HK-2 (cell line): ENCODE data around the gene INPP4A.

Experiments used
- DNase-seq: peaks from one replicate; pipeline ENCODE4 v3.0.0-alpha.2; 2018; ENCODE audit not compliant: unreplicated experiment

INPP4A gene

DNA sequence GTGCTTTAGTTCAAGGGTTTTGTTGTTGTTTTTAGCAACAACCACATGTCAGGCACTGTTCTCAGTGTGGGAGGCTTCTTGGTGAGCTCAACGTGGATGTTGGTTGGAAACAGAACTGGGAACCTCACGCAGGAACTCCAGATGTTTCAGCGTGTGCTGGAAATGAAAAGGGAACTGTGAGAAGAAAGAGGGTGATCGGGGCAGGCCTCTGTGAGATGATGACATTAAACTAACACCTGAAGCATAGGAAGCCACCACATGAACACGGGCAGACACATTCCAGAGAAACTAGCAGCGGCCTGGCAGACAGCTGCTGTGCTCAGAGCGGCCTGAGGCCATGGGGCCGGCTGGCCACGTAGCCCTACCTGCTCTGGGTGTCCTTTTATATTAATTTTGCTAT lies 97.2 kb downstream of the INPP4A start:
- no peak for DNase-seq

DNA sequence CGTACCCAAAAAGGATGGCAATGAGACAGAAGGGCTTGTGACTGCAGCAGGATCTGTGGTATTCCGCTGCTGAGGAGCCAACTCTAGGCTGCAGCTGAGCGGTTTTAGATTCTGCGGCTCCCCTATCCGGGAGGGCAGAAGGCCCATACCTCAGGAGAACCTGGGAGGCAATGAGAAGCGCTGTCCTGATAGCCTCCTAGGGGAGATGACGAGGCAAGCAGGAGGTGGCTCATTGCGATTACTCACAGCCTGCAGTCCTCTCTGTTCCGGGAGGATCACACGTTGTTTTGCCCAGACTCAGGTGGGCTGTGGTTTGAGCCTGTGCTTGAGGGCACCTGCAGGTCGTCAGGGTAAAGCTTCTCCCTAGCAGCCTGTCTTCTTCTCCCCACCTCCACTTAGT lies 98.6 kb downstream of the INPP4A start:
- DNase-seq, result no peak

DNA sequence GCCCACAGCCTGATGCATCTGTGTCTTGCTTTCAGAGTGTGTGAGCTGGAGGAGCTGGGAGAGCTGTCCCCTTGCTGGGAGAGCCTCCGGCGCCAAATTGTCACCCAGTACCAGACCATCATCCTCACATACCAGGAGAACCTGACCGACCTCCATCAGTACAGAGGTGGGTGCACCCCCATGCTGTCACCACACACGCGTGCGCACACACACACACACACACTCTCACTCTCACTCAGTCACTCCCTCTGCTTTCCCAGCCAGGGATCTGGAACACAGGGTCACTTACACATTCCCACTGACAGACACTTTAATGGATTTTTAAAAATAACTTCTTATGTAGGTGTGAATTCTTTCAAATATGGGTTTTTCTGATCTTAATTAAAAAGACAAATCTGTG lies 99.2 kb downstream of the INPP4A start:
- DNase-seq, result no peak

DNA sequence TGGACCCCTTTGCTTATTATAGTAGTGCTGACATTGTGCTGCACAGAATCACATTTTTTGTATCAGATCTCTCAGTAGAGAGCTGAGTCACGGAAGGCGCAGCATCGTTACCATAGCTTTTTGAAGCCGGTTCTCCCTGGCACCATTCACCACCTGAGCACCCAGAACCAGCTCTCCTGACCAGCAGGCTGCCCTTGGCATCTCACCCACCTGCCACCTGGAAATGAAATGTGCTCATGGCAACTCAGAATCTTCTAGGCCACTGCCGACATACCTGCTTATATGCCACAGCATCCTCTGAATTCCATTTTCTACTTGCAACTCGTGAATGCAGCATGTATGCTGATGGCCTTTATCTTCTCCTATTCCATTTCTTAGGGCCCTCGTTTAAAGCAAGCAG lies 100.9 kb downstream of the INPP4A start:
- no peak for DNase-seq

DNA sequence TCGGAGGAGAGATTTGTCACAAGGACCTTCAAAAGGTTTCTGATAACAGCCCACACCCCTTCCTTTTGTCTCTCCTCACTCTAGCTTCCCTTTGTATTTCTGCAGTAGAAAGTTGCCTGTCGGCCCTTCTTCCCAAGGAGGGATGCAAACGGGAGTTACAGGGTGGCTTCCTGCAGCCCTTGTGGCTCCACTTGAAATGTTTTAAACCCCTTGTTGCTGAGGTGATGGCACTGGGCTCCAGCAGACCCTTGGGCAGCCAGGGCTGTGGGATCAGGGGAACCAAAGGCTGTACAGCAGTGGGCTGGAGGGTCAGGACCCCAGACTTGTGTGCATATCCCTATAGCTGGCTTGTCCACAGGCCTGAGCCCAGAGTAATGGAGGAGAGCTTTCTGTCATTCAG lies 101.5 kb downstream of the INPP4A start:
- no peak for DNase-seq

DNA sequence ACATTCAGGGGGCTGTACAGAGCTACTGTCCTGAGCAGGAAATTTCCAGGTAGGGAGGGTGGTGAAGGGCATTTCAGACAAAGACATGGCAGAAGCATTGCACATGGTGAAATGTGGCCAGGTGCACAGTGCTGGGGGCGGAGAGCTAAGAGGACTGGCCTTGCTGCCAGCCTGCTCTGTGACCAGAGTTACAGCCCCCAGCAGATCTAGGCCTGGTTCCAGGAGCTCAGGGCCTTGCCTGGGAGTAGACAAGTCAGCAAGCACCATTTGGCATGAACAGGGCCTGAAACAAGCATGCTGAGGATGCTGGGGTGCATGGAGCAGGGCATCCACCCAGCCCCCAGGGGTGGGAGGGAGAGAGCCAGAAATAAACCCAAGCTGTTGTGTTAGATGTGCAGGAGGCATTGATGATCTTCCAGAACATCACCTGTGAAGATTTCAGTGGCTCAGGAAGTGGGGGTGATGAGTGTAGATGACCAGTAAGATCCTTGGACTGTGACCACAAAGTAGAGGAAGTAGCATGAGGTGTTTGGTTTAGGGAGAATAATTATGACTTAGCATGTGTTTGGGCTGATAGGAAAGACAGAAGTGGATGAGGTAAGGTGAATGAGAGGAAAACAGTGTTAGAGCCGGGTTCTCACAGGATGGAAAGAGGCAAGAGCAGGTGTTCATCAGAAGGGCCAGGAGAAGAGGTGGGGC lies 102.6 kb downstream of the INPP4A start:
- DNase-seq, result no peak

DNA sequence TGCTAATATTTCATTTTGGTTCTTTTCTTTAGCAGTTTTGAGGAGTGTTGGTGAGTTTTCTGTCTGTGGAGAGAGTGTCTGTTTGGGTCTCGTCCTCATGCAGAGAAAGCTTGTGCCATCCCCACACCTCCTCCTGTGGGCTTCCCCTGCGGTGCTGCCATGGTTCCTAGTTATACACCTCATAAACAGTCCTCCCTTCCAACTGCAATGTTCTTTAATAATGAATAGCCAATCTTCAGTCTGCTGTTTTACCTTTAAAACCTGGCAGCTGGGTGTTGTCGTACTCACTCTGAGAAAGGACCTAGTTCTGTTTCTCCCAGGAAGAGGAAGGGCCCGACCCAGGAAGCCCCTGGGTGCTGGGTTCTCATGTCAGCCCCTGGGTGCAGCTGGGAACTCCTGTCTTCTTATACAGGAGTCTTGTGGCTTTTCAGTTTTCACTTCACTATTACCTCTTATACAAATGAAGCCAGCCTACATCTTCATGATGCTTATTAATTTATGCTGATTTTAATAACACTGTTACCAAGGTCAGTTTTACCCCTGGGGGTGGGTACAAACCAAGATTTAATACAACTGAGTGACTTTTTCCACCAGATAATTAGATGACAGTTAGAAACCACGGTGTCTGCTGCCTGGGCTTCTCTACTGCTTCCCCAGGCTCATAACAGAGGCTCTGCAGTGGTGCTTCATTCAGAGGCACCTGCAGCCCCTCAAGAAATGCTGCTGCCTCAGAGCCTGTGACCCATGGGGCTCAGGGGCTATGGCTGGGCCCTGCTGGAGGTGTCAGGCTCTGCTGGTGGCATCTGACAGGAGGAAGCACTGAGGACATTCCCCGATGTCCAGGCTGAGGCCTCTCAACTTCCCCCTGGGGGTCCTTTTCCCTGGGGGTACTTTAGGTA lies 104.5 kb downstream of the INPP4A start:
- no peak for DNase-seq

DNA sequence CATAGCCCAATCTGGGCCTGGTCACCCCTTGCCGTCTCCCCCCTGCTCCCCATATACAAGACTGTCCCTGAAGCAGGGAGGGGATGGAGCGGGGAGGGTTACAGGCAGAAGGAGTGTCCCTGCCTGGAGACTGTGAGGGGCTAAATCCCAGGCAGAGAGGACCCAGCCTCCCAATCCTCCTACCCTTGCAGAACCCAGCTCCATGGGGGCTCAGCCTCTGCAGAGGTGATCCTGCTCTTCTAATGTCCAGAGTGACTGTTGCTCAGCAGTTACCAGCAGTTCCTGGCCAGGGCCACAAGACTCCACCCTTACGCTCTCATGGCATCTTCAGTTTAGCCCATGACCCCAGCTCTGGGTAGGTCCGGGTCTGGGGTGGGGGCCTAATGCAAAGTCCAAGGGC lies 105.5 kb downstream of the INPP4A start:
- no peak for DNase-seq

DNA sequence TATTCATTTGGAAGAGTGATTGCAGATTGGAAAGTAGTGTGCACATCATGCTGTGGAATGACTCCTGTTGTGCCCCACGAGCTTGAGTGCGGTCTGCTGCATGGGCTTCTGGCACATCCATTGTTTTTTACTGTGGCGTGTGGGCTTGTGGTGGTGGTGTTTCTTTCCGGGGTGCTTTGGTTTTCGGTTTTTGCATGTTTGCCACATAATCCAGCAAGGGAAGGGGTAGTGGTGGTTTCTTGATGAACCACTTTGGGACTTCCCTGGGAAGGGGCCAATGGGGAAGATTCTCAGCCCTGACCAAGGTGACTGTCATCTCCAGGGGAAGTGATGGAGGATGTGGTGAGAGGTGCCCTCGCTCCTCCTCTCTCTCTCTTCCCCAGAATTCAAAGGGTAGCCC lies 106.7 kb downstream of the INPP4A start:
- DNase-seq, result no peak

DNA sequence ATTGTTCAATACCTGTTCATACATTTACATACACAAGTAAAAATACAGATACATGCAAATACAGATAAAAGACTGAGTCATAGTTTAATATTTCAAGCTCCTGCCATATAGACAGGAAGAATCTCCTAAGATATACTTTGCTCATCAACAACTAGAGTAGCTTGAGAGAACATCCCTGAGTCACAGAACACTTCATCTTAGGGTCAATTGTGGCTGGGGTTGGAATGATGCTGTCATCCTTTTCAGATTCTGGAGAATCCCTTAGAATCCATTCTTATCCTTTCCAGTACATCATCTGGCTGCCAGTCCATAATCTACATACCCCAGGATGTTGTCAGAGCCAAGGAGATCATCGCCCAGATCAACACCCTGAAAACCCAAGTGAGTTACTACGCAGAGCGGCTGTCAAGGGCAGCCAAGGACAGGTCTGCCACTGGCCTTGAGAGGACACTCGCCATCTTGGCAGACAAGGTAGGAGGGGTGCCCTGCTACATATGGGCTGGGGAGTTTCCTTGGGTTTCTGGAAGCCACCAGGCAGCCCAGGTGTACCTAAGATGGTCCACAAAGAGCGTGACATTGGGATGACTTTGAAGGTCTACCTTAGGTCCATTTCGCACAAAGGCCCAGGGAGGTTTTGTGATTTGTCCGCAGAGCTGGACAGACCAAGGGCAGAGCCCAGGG lies 108.0 kb downstream of the INPP4A start:
- no peak for DNase-seq

DNA sequence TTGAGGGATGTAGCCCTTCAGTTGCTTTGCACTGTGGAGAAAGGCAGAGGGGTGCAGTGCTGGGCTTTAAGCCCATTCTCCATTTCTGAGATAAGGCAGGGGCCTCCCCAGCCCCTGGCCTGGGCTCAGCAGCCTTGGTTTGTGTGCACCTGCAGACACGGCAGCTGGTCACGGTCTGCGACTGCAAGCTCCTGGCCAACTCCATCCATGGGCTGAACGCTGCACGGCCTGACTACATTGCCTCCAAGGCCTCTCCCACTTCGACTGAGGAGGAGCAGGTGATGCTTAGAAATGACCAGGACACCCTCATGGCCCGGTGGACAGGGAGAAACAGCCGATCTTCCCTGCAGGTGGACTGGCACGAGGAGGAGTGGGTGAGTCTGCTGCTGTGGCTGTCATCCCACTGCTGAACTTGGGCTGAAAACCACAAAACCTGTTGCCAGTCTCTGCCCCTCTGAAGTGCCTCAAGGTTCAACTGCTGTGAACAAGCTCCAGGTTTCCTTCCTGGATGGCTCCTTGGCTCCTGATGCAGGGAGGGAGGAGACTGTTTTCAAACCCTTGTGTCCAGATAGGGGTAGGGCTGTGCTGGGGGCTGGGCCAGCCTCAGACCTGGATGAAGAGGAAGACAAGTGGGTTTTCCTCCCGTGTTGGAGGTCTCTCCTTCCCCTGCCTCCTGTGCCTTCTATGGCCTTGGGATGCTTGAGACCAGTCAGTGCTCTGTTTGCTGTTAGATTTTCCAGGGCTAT lies 109.6 kb downstream of the INPP4A start:
- no peak for DNase-seq

DNA sequence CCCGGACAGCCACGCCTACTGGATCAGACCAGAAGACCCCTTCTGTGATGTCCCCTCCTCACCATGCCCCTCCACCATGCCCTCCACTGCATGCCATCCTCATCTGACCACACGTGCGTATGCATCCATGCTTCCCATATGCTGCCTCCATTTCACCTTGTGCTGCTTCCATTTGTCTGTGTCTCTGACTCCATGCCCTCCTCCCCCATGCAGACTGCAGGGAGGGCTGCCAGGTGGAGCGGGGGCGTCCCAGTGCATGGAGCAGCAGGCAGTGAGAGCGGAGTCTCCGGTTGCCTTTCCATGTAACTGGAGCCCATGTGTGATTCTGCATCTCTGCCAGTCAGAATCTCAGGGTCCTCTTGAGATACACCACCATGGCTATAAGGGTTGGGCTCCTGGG lies 111.0 kb downstream of the INPP4A start:
- no peak for DNase-seq

DNA sequence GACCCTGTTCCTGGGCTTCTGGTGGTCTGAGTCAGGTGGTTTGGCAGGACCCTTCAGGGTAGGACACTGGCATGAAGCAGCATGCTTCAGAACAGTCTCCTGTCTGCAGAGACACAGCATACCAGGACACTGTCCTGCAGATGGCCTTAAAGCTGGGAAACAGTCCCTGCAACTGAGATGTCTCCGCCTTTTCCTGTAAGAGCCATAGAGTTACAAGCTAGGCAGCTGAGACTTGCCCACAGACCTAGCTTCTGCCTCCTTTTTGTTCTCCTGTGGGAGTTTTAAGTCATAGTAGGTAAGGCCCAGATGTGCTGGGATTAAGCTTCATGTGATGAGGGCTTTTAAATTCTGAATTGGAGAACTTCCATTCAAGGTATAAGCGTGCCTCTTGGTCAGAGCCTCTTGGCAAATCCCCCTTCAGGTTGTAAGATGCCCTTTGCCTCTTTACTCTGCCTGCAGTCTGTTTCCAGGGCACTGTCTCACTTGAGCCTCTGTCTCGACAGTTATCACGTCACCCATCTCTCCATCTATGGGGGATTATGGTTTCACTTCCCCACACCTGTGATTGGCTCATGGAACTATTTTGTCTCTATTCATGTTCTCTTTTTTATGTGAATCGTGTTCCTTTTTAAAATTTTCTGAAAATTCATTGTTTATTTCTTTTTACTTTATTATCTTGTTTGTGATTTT lies 111.8 kb downstream of the INPP4A start:
- no peak for DNase-seq

DNA sequence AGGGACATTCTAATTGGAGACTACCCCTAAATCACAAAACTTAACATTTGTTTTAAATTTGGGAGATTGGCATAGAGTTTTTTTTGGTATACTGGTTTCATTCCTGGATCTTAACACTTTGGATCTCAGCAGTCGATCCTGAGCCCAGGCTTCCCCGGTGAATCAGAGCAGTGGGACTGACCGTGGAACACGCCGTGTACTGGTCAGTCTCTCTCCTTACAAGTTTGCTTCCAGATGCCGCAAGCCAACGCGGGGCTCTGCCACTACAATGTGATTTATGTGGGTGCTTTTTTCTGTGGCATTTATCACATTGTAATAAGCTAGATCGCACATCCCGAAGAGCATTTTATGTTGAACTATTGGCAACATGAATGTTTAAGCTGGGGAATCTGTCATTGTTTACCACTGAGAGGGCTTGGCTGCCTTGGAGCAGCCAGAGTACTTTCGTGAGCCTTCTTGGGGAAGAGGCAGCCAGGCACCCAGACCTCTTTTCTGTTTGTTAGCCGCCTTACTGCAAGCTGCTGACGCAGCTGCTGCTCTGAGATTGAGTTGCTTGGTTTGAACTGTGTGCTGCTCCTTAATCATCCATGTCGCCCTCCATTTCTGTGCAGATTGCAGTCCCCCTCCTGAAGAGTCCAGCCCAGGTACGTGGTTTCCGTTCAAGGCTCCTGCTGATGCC lies 114.3 kb downstream of the INPP4A start:
- no peak for DNase-seq

DNA sequence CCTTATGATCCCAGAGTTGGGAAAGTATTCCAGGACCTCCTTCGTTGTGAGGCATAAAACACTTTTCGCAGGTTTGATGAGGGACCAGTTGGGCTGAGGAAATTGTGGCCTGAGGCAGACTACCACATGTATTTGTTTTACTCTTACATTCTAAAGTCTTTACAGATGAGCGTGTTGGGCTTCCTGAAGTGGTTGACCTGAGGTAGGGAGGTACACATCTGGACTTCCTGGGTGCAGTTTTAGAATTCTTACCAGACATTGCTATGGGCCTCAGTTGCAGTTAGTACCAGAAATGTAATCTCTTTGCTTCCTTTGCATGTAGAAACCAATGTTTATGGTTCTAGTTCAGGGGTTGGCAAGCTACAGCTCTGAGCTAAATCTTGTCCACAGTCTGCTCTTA lies 114.9 kb downstream of the INPP4A start:
- DNase-seq, result no peak

DNA sequence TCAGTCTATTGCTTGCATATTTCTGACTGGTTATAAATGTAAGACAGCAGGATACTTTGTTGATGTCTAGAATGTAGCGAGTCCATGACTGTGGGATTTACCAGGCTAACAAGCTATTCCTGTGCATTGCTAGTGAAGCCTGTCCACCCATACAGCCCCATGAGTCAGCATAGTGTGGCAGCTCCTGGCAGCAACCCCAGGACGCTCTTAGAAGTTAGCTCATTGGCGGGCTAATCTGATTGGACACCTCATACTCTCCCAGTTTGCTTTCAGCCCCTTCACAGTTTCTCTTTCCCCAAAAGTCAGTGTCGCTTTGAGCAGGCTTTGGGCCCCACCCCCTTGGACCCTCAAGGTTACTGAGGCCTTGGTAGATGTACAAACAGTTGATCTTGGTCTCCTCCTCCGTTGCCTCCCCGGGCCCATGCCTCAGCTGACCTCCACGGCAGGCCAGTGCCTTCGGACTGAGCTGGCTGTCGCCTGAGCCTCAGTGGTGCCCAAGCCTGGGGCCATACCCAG lies 115.7 kb downstream of the INPP4A start:
- peak; percentile 48 for DNase-seq

DNA sequence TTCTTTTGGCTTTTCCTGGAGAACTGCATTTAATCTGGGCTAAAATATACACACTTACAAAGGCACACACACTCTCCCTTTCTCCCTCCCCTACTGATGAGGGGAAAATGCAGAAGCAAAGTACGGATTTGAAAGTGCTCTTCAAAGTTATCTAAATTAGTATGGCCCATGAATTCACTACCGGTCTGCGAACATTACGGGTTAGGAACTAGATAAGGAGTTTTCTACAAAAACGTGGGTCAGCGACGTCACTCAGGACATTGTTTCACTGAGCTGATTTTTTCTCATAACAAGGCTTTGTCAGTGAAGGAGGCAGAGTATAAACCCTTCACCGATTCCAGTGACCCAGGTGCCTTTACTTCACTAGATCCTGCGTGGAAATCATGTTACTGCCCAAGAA lies 116.4 kb downstream of the INPP4A start:
- no peak for DNase-seq

DNA sequence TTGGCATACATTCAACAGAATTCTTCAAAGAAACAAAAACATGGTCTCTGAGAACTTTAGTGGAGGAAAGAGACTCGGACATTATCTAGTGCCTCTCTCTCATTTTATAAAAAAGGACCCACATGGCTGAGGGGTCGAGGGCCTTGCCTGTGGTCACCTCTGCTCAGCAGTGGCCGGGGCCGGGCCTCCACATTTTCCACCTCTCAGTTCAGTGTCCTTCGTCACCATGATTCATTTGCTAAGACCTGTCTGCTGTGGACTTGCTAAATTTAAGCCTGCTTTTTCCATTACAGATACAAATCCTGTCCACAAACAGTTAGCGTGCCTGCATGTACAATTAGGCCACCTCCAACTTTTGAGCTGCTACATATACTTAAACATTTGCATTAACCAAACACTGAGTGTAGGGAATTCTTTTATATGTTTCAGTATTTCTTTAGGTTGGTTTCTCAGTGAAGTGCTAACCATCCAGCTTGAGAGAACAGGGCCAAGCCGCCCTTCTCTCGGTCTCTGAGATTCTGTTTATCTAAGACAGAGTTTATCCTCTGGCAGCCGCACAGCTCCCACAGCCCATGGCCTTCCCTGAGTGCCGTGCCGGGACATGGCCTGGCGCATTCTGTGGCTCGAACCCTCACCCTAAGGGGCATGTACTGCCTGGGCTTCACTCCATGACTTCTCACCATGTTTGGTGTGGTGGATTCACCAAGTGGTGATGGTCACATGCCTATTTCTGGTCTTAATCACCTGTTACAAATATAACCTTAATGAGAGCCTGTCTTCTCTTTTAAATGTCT lies 117.4 kb downstream of the INPP4A start:
- DNase-seq, result no peak

DNA sequence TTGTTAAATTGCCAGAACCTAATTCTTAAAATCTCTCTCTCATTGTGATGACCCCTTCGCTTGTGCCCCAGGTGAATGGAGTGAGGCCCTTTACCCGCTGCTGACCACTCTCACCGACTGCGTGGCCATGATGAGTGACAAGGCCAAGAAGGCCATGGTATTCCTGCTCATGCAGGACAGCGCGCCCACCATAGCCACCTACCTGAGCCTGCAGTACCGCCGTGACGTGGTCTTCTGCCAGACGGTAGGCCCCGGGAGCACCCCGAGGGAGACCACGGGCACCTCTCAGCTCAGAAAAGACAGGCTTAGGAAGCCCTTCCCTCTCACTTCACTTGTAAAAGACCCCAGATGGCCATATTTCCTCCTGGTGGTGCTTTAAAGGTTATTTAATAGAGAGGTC lies 118.7 kb downstream of the INPP4A start:
- no peak for DNase-seq
